CD14-positive monocyte (primary cell): ENCODE results near the gene TUT1. TPM values are rescaled to one million over a fixed set of nuclear protein-coding genes. Genes with fewer than 3 reads are reported as not detected.

Source experiments
- DNase-seq, 3 donors: peaks; one replicate each; pipeline ENCODE4 v3.0.0-alpha.2; 2011 to 2022
- H2AFZ ChIP-seq: 2 replicates; pipeline ENCODE4 v1.6.0; 2012; ENCODE audit warnings: mild to moderate bottlenecking, low read depth, low read length, inconsistent platforms; ENCODE audit not compliant: insufficient read depth, poor library complexity, severe bottlenecking
- H3K27ac ChIP-seq, 2 donors: 1 replicate in 1 of 2; 2 replicates in 1 of 2; pipeline ENCODE4 v1.5.1; 2012 to 2013; ENCODE audit warnings: low read length in 2 of 2, control low read depth in 1 of 2, inconsistent platforms in 1 of 2, low read depth in 1 of 2, mild to moderate bottlenecking in 1 of 2
- H3K27me3 ChIP-seq, 2 donors: one replicate each; pipeline versions ENCODE4 v1.6.0 to v1.6.1; 2011 to 2013; ENCODE audit warnings: low read length in 2 of 2; ENCODE audit not compliant: control insufficient read depth in 2 of 2, insufficient read depth in 2 of 2
- H3K36me3 ChIP-seq, 2 donors: replicated peaks in 1 of 2; 1 replicate in 1 of 2; 2 replicates in 1 of 2; pipeline versions ENCODE4 v1.5.1 to v1.6.1; 2012 to 2013; ENCODE audit warnings: low read length in 2 of 2, control low read depth in 1 of 2, inconsistent platforms in 1 of 2, mild to moderate bottlenecking in 1 of 2; ENCODE audit not compliant: insufficient read depth in 2 of 2, control insufficient read depth in 1 of 2
- H3K4me1 ChIP-seq, 2 donors: 1 replicate in 1 of 2; 2 replicates in 1 of 2; pipeline versions ENCODE4 v1.5.1 to v1.6.1; 2012 to 2013; ENCODE audit warnings: low read length in 2 of 2, control low read depth in 1 of 2, inconsistent platforms in 1 of 2, mild to moderate bottlenecking in 1 of 2, moderate library complexity in 1 of 2; ENCODE audit not compliant: insufficient read depth in 2 of 2, control insufficient read depth in 1 of 2
- H3K4me2 ChIP-seq: replicated peaks from 2 replicates; pipeline ENCODE3; 2012; ENCODE audit warnings: low read length, moderate library complexity, mild to moderate bottlenecking; ENCODE audit not compliant: poor library complexity, severe bottlenecking; ENCODE audit errors: extremely low read depth
- H3K4me3 ChIP-seq, 3 experiments: fragments of 200-600 bp in 1 of 3; sonication (generic) in 1 of 3; replicated peaks in 1 of 3; 1 replicate in 2 of 3; 2 replicates in 1 of 3; pipeline ENCODE4 v1.5.1; 2011 to 2013; ENCODE audit warnings: low read length in 3 of 3, mild to moderate bottlenecking in 3 of 3, control low read depth in 2 of 3, low read depth in 2 of 3, inconsistent platforms in 1 of 3, moderate library complexity in 1 of 3
- H3K79me2 ChIP-seq: 2 replicates; pipeline ENCODE4 v1.6.0; 2012; ENCODE audit warnings: mild to moderate bottlenecking, control low read depth, inconsistent platforms, low read length, moderate library complexity; ENCODE audit not compliant: insufficient read depth
- H3K9ac ChIP-seq: 2 replicates; pipeline ENCODE4 v1.6.0; 2017; ENCODE audit warnings: low read length, mild to moderate bottlenecking; ENCODE audit not compliant: insufficient read depth, poor library complexity, severe bottlenecking
- H3K9me3 ChIP-seq, 2 donors: replicated peaks in 1 of 2; 1 replicate in 1 of 2; 2 replicates in 1 of 2; pipeline versions ENCODE4 v1.5.1 to v1.6.1; 2012 to 2013; ENCODE audit warnings: low read length in 2 of 2, control low read depth in 1 of 2; ENCODE audit not compliant: control insufficient read depth in 1 of 2, insufficient read depth in 1 of 2
- H4K20me1 ChIP-seq: 2 replicates; pipeline ENCODE4 v1.6.0; 2012; ENCODE audit warnings: mild to moderate bottlenecking, low read length, control low read depth, moderate library complexity; ENCODE audit not compliant: insufficient read depth
- H3K27ac Mint-ChIP-seq, 7 donors: one replicate each; pipeline ENCODE4 v1.8.0; 2020; ENCODE audit warnings: mild to moderate bottlenecking in 7 of 7, mixed read lengths in 7 of 7, moderate library complexity in 6 of 7, inconsistent platforms in 2 of 7
- H3K27me3 Mint-ChIP-seq, 3 donors: one replicate each; pipeline ENCODE4 v1.8.0; 2021 to 2022; ENCODE audit warnings: low read depth in 3 of 3, mild to moderate bottlenecking in 3 of 3, mixed read lengths in 3 of 3, moderate library complexity in 3 of 3, inconsistent platforms in 1 of 3
- H3K36me3 Mint-ChIP-seq, 2 donors: one replicate each; pipeline ENCODE4 v1.8.0; 2020; ENCODE audit warnings: mixed read lengths in 2 of 2, inconsistent platforms in 1 of 2, mild to moderate bottlenecking in 1 of 2
- H3K4me1 Mint-ChIP-seq: one replicate; pipeline ENCODE4 v1.8.0; 2020; ENCODE audit warnings: mild to moderate bottlenecking, mixed read lengths
- H3K4me3 Mint-ChIP-seq, 2 donors: one replicate each; pipeline ENCODE4 v1.8.0; 2020; ENCODE audit warnings: mild to moderate bottlenecking in 2 of 2, mixed read lengths in 2 of 2, moderate library complexity in 1 of 2
- H3K9me3 Mint-ChIP-seq, 7 donors: one replicate each; pipeline ENCODE4 v1.8.0; 2020 to 2022; ENCODE audit warnings: mixed read lengths in 7 of 7, mild to moderate bottlenecking in 6 of 7, moderate library complexity in 6 of 7, inconsistent platforms in 2 of 7
- WGBS: methylation state at CpG from one replicate; pipeline ENCODE4 v1.1.5; 2013; ENCODE audit warnings: missing lambda C conversion rate; ENCODE audit not compliant: insufficient coverage; 5-methylcytosine and 5-hydroxymethylcytosine counted together
- intact Hi-C, 2 donors: fragments of 100-400 bp; cut with micrococcal nuclease; formaldehyde crosslinking; loops; one replicate each; pipeline versions ENCODE4 v1.15.0 to v1.15.1; 2023
- polyA plus RNA-seq, 3 donors: library from polyadenylated mRNA; depleted of rRNA in 1 of 3; unstranded in 2 of 3; stranded (reverse) in 1 of 3; fragments of 300-500 nt in 2 of 3; fragments of >200 nt in 1 of 3; fragmentation: Illumina TruSeq in 2 of 3; gene quantifications; 1 replicate in 2 of 3; 2 replicates in 1 of 3; pipeline ENCODE4 v1.2.3, GENCODE V29; 2012 to 2021
- TF ChIP-seq, protein P1 (sequence below): fragments of 200-600 bp; IDR thresholded peaks from one replicate; pipeline ENCODE4 v1.8.0; 2022; ENCODE audit warnings: antibody characterized with exemption, mild to moderate bottlenecking

Gene TUT1
- polyA plus RNA-seq, 3 donors, result 1.8 to 16.3 (median 2.1) TPM

DNA sequence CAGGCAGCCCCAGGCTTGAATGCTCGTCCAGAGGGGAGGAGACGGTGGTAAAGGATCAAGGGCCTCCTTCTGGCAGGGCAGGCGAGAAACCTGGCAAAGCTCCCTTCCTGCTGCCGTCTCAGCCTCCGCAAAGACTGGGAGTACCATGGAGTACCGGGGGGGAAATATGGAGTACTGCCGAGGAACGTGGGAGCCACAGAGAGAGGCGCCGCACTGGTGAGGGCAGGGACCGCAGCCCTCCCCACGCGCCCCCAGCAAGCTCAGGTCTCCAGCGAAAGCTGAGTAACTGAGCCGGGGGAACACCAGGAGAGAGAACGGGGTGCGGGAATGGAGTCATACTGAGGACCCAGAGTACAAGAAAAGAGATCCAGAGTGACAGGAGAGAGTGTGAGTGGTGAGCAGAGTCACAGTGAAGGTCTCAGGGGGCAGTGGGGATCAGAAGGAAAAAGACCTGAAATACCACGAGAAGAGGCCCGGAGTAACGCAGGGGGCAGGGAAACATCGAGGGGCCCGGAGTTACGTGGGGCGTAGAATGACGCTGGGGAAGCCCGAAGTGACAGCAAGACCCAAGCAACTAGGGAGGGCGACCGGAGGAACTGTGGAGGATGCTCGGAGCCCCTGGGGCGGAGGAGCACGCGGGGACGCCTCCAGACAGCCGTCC is 20.5 kb upstream of the TUT1 start:
- no peaks in the 10 kb centered on the region for H4K20me1 ChIP-seq
- peaks cover 0 to 2% (median 0%) of the 10 kb centered on the region in 3 donors for H3K27me3 Mint-ChIP-seq
- no peaks in the 10 kb centered on the region for H3K9me3 ChIP-seq

More for the DNA sequence above, 20.5 kb upstream of the TUT1 start:
- Histone ChIP-seq H3K9ac (peak overlapping the region; percentile 87), H3K4me3 (peak overlapping the region; percentile 61 to 98 (median 68)), H2AFZ (peak overlapping the region; percentile 94), H3K36me3 (peaks cover 19 to 48% of the 10 kb centered on the region in 2 donors), H3K27me3 (no peaks in the 10 kb centered on the region), H3K4me1 (peaks cover 33 to 41% of the 10 kb centered on the region in 2 donors), H3K79me2 (peaks cover 16% of the 10 kb centered on the region), H3K27ac (peak overlapping the region; percentile 41 to 86), H3K4me2 (peak overlapping the region; percentile 91)
- Mint-ChIP-seq H3K4me1 (peaks cover 39% of the 10 kb centered on the region), H3K4me3 (peak overlapping the region; percentile 98 to 100), H3K27ac (peak overlapping the region; percentile 80 to 96 (median 92)), H3K36me3 (peaks cover 46 to 54% of the 10 kb centered on the region in 2 donors), H3K9me3 (peaks cover 0 to 2% (median 0%) of the 10 kb centered on the region in 7 donors)
- WGBS, result under 1% methylated on average over 34 of the region's 34 CpGs
- intact Hi-C loops, result loop anchor here in 1 of 2 donors (10.0 kb wide), 1 partner anchor 243 kb away; no protein-coding TSS in a partner anchor
- DNase-seq, result peak in 2 of 3 donors; percentile 9 to 64
- TF ChIP-seq, protein P1, sequence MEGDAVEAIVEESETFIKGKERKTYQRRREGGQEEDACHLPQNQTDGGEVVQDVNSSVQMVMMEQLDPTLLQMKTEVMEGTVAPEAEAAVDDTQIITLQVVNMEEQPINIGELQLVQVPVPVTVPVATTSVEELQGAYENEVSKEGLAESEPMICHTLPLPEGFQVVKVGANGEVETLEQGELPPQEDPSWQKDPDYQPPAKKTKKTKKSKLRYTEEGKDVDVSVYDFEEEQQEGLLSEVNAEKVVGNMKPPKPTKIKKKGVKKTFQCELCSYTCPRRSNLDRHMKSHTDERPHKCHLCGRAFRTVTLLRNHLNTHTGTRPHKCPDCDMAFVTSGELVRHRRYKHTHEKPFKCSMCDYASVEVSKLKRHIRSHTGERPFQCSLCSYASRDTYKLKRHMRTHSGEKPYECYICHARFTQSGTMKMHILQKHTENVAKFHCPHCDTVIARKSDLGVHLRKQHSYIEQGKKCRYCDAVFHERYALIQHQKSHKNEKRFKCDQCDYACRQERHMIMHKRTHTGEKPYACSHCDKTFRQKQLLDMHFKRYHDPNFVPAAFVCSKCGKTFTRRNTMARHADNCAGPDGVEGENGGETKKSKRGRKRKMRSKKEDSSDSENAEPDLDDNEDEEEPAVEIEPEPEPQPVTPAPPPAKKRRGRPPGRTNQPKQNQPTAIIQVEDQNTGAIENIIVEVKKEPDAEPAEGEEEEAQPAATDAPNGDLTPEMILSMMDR, result no peak
